Activated effector memory CD4-positive, alpha-beta T cell treated with anti-CD3 and anti-CD28 coated beads, Interleukin-2, amount 50 U/mL, for 16 hours (primary cell): ENCODE data around the gene HOXD10.

Experiments used
- DNase-seq: peaks from one replicate; pipeline ENCODE4 v3.0.0-alpha.2; 2020

The HOXD10 gene

GRCh38 chr2:176115883-176116813 is at the start of gene HOXD10:
Gene HOXD10, plus strand, starts transcription at chr2:176116778. Its CDS starts 56 bp downstream, at chr2:176116834.
- no peak for DNase-seq

- DNase-seq: no peak
These were observed 48.8 kb upstream of the HOXD10 start for GRCh38 chr2:176067589-176068418.

- no peak for DNase-seq
These were observed 48.2 kb upstream of the HOXD10 start for GRCh38 chr2:176068419-176068832.

- DNase-seq: no peak
These were observed 45.0 kb upstream of the HOXD10 start for GRCh38 chr2:176071330-176072291.

GRCh38 chr2:176072292-176072669 is 44.3 kb upstream of the HOXD10 start:
- DNase-seq: no peak

- no peak for DNase-seq
These were observed 43.4 kb upstream of the HOXD10 start for GRCh38 chr2:176072951-176073904.

GRCh38 chr2:176074919-176075425 is 41.6 kb upstream of the HOXD10 start:
- no peak for DNase-seq

- no peak for DNase-seq
These were observed 41.1 kb upstream of the HOXD10 start for GRCh38 chr2:176075481-176075880.

GRCh38 chr2:176076063-176076462 is 40.5 kb upstream of the HOXD10 start:
- no peak for DNase-seq

- no peak for DNase-seq
These were observed 39.8 kb upstream of the HOXD10 start for GRCh38 chr2:176076796-176077195.

- DNase-seq: no peak
These were observed 37.9 kb upstream of the HOXD10 start for GRCh38 chr2:176078541-176079284.

- no peak for DNase-seq
These were observed 37.2 kb upstream of the HOXD10 start for GRCh38 chr2:176079285-176079830.

GRCh38 chr2:176079831-176080539 is 36.6 kb upstream of the HOXD10 start:
- DNase-seq: peak; percentile 67

- peak; percentile 63 for DNase-seq
These were observed 35.8 kb upstream of the HOXD10 start for GRCh38 chr2:176080540-176081375.

GRCh38 chr2:176081376-176081836 is 35.2 kb upstream of the HOXD10 start:
- no peak for DNase-seq

- peak; percentile 63 for DNase-seq
These were observed 34.6 kb upstream of the HOXD10 start for GRCh38 chr2:176081837-176082524.

GRCh38 chr2:176082525-176082823 is 34.1 kb upstream of the HOXD10 start:
- DNase-seq: no peak
